Peyer's patch (tissue), 4 donors: ENCODE results near the gene GLTPD2. TPM values are rescaled to one million over a fixed set of nuclear protein-coding genes. Genes with fewer than 3 reads are reported as not detected.
"Not testable (repeated sequence)": the region's sequence is repeated elsewhere in the genome, so short reads cannot be mapped to it uniquely, and the experiment has no call there.

ENCODE experiments used
- DNase-seq, 3 donors: peaks; one replicate each; pipeline ENCODE4 v3.0.0-alpha.2; 2017 to 2019
- H3K27ac ChIP-seq, 4 donors: fragments of 200-600 bp; sonication (generic); one replicate each; pipeline ENCODE4 v1.5.1; 2016 to 2019
- H3K27me3 ChIP-seq, 2 donors: fragments of 200-600 bp; sonication (generic); one replicate each; pipeline ENCODE4 v1.5.1; 2019
- H3K36me3 ChIP-seq, 3 donors: fragments of 200-600 bp; sonication (generic); one replicate each; pipeline ENCODE4 v1.5.1; 2016 to 2019
- H3K4me1 ChIP-seq, 4 donors: fragments of 200-600 bp; sonication (generic); one replicate each; pipeline ENCODE4 v1.5.1; 2016 to 2019
- H3K4me3 ChIP-seq, 4 donors: fragments of 200-600 bp; sonication (generic); 1 replicate in 3 of 4; 2 replicates in 1 of 4; pipeline ENCODE4 v1.5.1; 2016 to 2019; ENCODE audit warnings: mild to moderate bottlenecking in 1 of 4
- H3K9me3 ChIP-seq, 4 donors: fragments of 200-600 bp; sonication (generic); one replicate each; pipeline ENCODE4 v1.5.1; 2016 to 2019; ENCODE audit warnings: mild to moderate bottlenecking in 1 of 4
- POLR2A ChIP-seq, 2 donors: fragments of 450-650 bp; IDR thresholded peaks; one replicate each; pipeline ENCODE4 v1.5.1; 2017; ENCODE audit warnings: antibody characterized with exemption in 2 of 2, mild to moderate bottlenecking in 2 of 2, moderate library complexity in 2 of 2
- total RNA-seq, 4 donors: library from RNA; depleted of rRNA; stranded (reverse); fragments of >200 nt; gene quantifications; one replicate each; pipeline ENCODE4 v1.1.0, GENCODE V29; 2016
- TF ChIP-seq, protein P1 (sequence below), 6 experiments: fragments of 450-650 bp in 4 of 6; fragments of 200-600 bp in 2 of 6; sonication (generic) in 1 of 6; IDR thresholded peaks; one replicate each; pipeline ENCODE4 v1.5.1; 2017 to 2019; ENCODE audit warnings: antibody characterized with exemption in 6 of 6, mild to moderate bottlenecking in 3 of 6, moderate library complexity in 1 of 6

The GLTPD2 gene
- total RNA-seq, 4 donors from 2014 or later = 5.4 to 28.2 (median 23.6) TPM; not detected in 1

DNA sequence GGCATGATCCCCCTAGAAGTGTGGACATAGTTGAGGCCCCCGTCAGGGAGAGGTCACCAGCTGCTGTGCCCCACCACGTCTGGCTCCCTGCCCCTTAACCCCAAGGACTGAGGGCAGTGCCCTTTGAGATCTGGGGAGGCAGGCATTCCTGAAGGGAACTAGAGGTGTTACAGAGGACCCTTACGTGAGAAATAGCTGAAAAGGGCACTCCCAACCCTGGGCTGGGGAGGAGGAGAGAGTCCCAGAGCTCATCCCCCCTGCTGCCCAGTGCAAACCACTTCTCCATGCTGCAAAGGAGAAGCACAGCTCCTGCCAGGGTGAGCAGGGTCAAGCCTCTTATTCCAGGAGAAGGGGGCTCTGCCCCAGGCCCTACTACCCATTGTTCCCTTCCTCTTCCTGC is 34.1 kb downstream of the GLTPD2 start:
- TF ChIP-seq, protein P1, sequence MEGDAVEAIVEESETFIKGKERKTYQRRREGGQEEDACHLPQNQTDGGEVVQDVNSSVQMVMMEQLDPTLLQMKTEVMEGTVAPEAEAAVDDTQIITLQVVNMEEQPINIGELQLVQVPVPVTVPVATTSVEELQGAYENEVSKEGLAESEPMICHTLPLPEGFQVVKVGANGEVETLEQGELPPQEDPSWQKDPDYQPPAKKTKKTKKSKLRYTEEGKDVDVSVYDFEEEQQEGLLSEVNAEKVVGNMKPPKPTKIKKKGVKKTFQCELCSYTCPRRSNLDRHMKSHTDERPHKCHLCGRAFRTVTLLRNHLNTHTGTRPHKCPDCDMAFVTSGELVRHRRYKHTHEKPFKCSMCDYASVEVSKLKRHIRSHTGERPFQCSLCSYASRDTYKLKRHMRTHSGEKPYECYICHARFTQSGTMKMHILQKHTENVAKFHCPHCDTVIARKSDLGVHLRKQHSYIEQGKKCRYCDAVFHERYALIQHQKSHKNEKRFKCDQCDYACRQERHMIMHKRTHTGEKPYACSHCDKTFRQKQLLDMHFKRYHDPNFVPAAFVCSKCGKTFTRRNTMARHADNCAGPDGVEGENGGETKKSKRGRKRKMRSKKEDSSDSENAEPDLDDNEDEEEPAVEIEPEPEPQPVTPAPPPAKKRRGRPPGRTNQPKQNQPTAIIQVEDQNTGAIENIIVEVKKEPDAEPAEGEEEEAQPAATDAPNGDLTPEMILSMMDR (IDR thresholded peaks at IDR 0.05) = no peak
- no peak for TF ChIP-seq POLR2A (IDR thresholded peaks at IDR 0.05)
- H3K27ac ChIP-seq = no peak overlapping the region
- no peaks in the 10 kb centered on the region for H3K9me3 ChIP-seq
- H3K27me3 ChIP-seq = no peaks in the 10 kb centered on the region
- H3K4me3 ChIP-seq = no peak overlapping the region
- H3K36me3 ChIP-seq = peaks cover 0 to 25% (median 0%) of the 10 kb centered on the region in 3 donors
- H3K4me1 ChIP-seq = no peaks in the 10 kb centered on the region
- no peak for DNase-seq

DNA sequence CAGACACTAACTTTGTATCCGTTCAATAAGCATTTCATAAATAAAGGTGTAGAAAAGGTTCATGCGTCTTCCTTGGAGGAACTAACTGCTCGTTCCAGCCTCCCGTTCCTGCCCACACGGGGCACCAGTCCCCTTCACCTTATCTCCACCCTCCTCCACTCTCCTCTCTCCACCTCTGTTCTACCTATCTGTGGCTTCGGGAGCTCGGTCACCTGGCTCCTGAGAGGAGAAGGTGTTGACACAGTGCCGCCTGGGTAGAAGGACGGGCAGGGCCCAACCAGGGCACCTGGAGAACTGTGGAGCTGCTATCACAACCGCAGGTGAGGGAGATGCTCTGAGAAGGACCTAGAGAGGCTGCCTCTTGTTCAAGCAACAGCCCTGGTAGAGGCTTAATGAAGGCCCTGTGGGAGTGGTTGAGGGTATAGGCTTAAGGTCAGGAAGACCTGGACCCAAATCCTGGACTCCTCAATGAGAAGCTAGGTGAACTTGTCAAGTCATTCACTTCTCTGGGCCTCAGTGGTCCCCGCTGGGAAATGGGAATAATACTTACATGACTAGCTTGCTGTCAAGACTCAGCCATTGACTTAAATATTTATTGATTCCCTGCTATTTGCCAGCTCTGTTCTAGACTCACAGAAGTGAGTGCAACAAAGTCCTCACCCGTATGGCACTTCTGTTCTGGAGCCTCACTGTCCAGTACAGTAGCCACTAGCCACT is 34.8 kb downstream of the GLTPD2 start:
- no peaks in the 10 kb centered on the region for H3K4me1 ChIP-seq
- H3K27me3 ChIP-seq = no peaks in the 10 kb centered on the region
- no peak for DNase-seq
- no peak overlapping the region for H3K27ac ChIP-seq
- no peaks in the 10 kb centered on the region for H3K9me3 ChIP-seq
- peaks cover 0 to 22% (median 0%) of the 10 kb centered on the region in 3 donors for H3K36me3 ChIP-seq
- TF ChIP-seq POLR2A (IDR thresholded peaks at IDR 0.05) = no peak
- TF ChIP-seq, protein P1 (IDR thresholded peaks at IDR 0.05) = no peak
- H3K4me3 ChIP-seq = no peak overlapping the region

DNA sequence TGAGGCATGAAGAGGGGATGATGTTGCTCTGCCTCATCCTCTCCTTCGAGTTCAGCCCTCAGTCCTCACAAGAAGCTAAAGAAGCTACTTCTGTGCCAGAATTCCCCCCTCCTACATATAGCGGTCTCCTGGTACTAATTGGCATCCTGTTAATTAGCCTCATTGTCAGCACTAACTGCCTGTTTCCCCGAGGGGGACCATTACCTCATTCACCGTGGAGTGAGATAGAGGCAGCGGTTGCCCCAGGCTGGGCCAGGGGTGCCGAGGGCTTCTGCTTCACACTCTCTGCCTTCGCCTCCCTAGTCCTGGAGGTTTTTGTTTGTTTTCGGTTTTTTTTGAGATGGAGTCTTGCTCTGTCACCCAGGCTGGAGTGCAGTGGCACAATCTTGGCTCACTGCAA is 38.6 kb downstream of the GLTPD2 start:
- DNase-seq = no peak
- H3K27ac ChIP-seq = no peak overlapping the region
- H3K27me3 ChIP-seq = no peaks in the 10 kb centered on the region
- H3K9me3 ChIP-seq = no peaks in the 10 kb centered on the region
- H3K4me3 ChIP-seq = no peak overlapping the region
- H3K36me3 ChIP-seq = no peaks in the 10 kb centered on the region
- H3K4me1 ChIP-seq = no peaks in the 10 kb centered on the region
- TF ChIP-seq, protein P1 (IDR thresholded peaks at IDR 0.05) = no peak
- no peak for TF ChIP-seq POLR2A (IDR thresholded peaks at IDR 0.05)

DNA sequence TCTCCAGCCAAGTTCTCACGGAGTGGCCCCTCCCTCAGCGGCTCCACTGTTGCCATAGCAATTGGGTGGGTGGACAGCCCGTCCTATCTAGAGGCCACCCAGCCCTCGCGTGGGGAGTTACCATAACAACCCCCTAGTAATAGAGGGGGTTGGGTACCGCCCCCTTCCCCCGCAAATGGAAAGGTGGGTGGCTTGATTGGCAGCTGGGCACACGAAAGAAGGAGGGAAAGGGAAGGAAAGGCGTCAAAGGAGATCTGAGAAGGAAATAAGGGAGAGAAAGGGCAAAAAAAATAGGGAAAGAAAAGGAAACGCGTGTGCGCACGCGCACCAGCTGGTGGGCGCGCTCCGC is 44.0 kb downstream of the GLTPD2 start:
- Histone ChIP-seq H3K4me1 (peaks cover 4 to 25% (median 10%) of the 10 kb centered on the region in 4 donors), H3K4me3 (peak overlapping the region; percentile 76 to 99 (median 98)), H3K27ac (peak overlapping the region; percentile 91 to 98 (median 96))
- not testable (repeated sequence) for H3K9me3 ChIP-seq, H3K36me3 ChIP-seq, DNase-seq, H3K27me3 ChIP-seq

DNA sequence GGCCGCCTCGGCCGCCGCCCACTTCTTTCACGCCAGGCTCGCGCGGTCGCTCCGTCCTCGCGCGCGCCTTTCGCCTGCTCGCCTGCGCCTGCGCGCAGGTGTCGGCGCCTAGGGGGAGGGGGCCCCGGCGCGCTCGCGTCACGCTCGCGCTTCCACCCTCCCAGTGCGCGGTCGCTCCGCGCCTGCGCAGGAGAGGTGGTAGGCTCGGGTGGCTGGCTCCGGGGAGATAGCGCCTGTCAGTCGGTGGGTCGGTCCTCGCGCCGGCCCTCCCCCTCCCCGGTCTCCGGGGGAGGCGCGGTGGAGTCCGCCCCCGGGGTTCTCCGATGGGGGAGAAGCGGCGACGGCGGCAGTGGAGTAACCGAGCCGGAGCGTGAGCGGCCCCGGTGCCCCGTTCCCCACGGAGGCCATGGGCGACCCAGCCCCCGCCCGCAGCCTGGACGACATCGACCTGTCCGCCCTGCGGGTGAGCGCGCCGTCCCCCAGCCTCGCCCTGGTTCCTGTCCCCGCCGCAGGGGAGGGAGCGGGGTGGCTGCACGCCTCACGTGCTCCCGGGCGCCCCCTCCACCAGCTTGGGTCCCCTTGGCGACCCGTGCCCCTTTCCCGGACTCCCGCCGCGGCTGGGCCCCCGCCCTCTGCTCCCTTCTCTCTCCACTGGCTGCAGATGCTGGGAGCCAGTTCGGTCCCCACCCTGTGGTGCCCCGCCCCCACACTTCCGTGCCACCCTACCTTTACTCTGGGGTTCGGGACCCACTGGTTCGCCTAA is 44.6 kb downstream of the GLTPD2 start, which contains the start of gene MINK1:
Gene MINK1 (plus strand): TSS at position 163 of the 763 bp plus-strand sequence. CDS start 244 bp downstream, at position 407.
- Histone ChIP-seq H3K9me3 (no peaks in the 10 kb centered on the region), H3K27ac (peak within 1 kb of the TSS; percentile 91 to 98 (median 96)), H3K4me3 (peak within 1 kb of the TSS; percentile 76 to 99 (median 98)), H3K27me3 (no peaks in the 10 kb centered on the region), H3K36me3 (peaks cover 0 to 5% (median 0%) of the 10 kb centered on the region in 3 donors), H3K4me1 (peaks cover 4 to 30% (median 10%) of the 10 kb centered on the region in 4 donors)
- peak; percentile 85 to 95 (median 92) for DNase-seq
- TF ChIP-seq POLR2A (IDR thresholded peaks at IDR 0.05) = peak; percentile 88 to 94
- TF ChIP-seq, protein P1 (IDR thresholded peaks at IDR 0.05) = no peak
